CD4-positive, alpha-beta memory T cell (primary cell): ENCODE results near the gene P4HB. TPM values are rescaled to one million over a fixed set of nuclear protein-coding genes. Genes with fewer than 3 reads are reported as not detected.

Experiments
- CTCF ChIA-PET: fragments of 350-600 bp; sonication (Branson Sonifier 250); formaldehyde crosslinking; loops from one replicate; lab custom pipeline; 2021; ENCODE audit warnings: inconsistent platforms; ENCODE audit not compliant: partially characterized antibody; lab: Charles Lee
- POLR2A ChIA-PET: fragments of 350-600 bp; sonication (Branson Sonifier 250); formaldehyde crosslinking; loops from one replicate; lab custom pipeline; 2021; ENCODE audit not compliant: partially characterized antibody; lab: Charles Lee
- DNase-seq, 5 donors: peaks; one replicate each; pipeline versions ENCODE4 v3.0.0 to v3.0.0-alpha.2; 2020 to 2022; ENCODE audit warnings: mixed read lengths in 1 of 5
- H3K27ac ChIP-seq: one replicate; pipeline ENCODE4 v1.7.0; 2013; ENCODE audit warnings: low read depth, low read length
- H3K27me3 ChIP-seq: 2 replicates; pipeline ENCODE4 v1.7.0; 2013; ENCODE audit warnings: mild to moderate bottlenecking, low read length, moderate library complexity; ENCODE audit not compliant: insufficient read depth
- H3K36me3 ChIP-seq: 2 replicates; pipeline ENCODE4 v1.7.0; 2013; ENCODE audit warnings: mild to moderate bottlenecking, low read length, moderate library complexity; ENCODE audit not compliant: insufficient read depth
- H3K4me1 ChIP-seq: 2 replicates; pipeline ENCODE4 v1.7.0; 2013; ENCODE audit warnings: mild to moderate bottlenecking, low read length, moderate library complexity; ENCODE audit not compliant: insufficient read depth
- H3K4me3 ChIP-seq, 2 donors: one replicate each; pipeline ENCODE4 v1.7.0; 2013; ENCODE audit warnings: low read length in 2 of 2, mild to moderate bottlenecking in 1 of 2
- H3K9me3 ChIP-seq, 2 donors: one replicate each; pipeline ENCODE4 v1.7.0; 2013; ENCODE audit warnings: low read length in 2 of 2, control low read depth in 1 of 2; ENCODE audit not compliant: control insufficient read depth in 1 of 2
- H3K27ac Mint-ChIP-seq, 7 donors: one replicate each; pipeline ENCODE4 v1.8.0; 2020 to 2021; ENCODE audit warnings: mixed read lengths in 7 of 7, mild to moderate bottlenecking in 6 of 7, inconsistent platforms in 3 of 7, moderate library complexity in 3 of 7
- H3K27me3 Mint-ChIP-seq, 2 donors: one replicate each; pipeline ENCODE4 v1.8.0; 2020 to 2021; ENCODE audit warnings: mixed read lengths in 2 of 2
- H3K36me3 Mint-ChIP-seq, 2 donors: one replicate each; pipeline ENCODE4 v1.8.0; 2020 to 2021; ENCODE audit warnings: mixed read lengths in 2 of 2, inconsistent platforms in 1 of 2, mild to moderate bottlenecking in 1 of 2
- H3K4me1 Mint-ChIP-seq, 4 donors: one replicate each; pipeline ENCODE4 v1.8.0; 2020 to 2021; ENCODE audit warnings: mixed read lengths in 4 of 4, mild to moderate bottlenecking in 1 of 4
- H3K4me3 Mint-ChIP-seq, 8 donors: one replicate each; pipeline ENCODE4 v1.8.0; 2020 to 2021; ENCODE audit warnings: mixed read lengths in 8 of 8, mild to moderate bottlenecking in 7 of 8, moderate library complexity in 6 of 8, inconsistent platforms in 3 of 8
- H3K9me3 Mint-ChIP-seq, 8 donors: one replicate each; pipeline ENCODE4 v1.8.0; 2020 to 2021; ENCODE audit warnings: mixed read lengths in 8 of 8, mild to moderate bottlenecking in 5 of 8, inconsistent platforms in 3 of 8, moderate library complexity in 1 of 8
- intact Hi-C: fragments of 100-400 bp; cut with micrococcal nuclease; formaldehyde crosslinking; loops from one replicate; pipeline ENCODE4 v1.15.1; 2023
- polyA plus RNA-seq, 2 donors: library from polyadenylated mRNA; unstranded; fragments of 300-500 nt; fragmentation: Illumina TruSeq; gene quantifications; one replicate each; pipeline ENCODE4 v1.2.3, GENCODE V29; 2021
- total RNA-seq, 2 experiments: library from RNA; stranded (reverse); gene quantifications; one replicate each; pipeline ENCODE4 v1.2.3, GENCODE V29; 2021

P4HB gene
- total and polyA plus RNA-seq, 4 experiments from 2014 or later, result 272 to 409 (median 365) TPM

DNA sequence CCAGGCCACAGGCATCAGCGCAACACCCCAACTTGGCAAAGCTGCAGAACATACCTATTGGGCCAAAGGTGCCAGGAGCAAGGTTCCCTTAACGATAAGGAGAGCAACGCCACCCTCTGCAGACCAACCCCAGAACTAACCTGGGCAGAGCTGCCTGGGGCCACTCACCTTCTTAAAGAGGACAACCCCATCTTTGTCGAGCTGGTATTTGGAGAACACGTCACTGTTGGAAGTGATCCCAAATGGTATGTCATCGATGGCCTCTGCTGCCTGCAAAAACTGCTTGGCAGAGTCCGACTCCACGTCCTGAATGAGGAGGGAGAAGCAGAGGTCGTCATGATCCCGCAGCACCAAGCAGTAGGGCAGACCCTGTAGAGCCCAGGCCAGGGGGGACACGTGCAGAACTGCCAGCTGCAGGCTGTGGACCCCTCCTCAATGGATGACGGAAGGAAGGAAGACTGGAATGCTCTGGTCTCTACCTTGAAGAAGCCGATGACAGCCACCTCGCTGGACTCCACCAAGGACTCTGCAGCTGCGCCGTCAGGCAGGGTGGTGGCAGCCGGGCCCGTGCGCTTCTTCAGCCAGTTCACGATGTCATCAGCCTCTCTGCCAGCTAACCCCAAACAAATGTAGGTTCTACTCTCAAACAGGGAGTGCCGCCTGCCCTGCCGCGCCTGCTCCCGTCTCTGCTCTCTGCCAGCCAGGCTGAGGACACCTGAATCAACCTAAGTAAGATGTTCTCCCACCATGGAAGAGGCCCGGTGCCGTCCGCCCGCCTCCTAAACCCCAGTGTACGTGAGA is 5.2 kb downstream of the P4HB start:
- H3K9me3 ChIP-seq, result no peaks in the 10 kb centered on the region
- Mint-ChIP-seq H3K9me3 (no peaks in the 10 kb centered on the region), H3K27ac (peak overlapping the region in 1 of 7 donors; percentile 57), H3K4me3 (no peak overlapping the region), H3K4me1 (peaks cover 4 to 39% (median 9%) of the 10 kb centered on the region in 4 donors), H3K27me3 (no peaks in the 10 kb centered on the region), H3K36me3 (peaks cover 15 to 52% of the 10 kb centered on the region in 2 donors)
- no peak overlapping the region for H3K27ac ChIP-seq
- H3K27me3 ChIP-seq, result no peaks in the 10 kb centered on the region
- CTCF ChIA-PET, result interaction anchor here (1.3 kb wide), 1 partner anchor 175 kb away, joined by 4 read pairs; no protein-coding TSS in a partner anchor
- H3K36me3 ChIP-seq, result peaks cover 46% of the 10 kb centered on the region
- no peak overlapping the region for H3K4me3 ChIP-seq
- DNase-seq, result no peak
- POLR2A ChIA-PET, result interaction anchor here (0.7 to 1.3 kb wide), 5 partner anchors 10 to 284 kb away, joined by 3 to 6 read pairs (median 4); no protein-coding TSS in a partner anchor
- intact Hi-C loops, result no loop called here
- peaks cover 23% of the 10 kb centered on the region for H3K4me1 ChIP-seq

DNA sequence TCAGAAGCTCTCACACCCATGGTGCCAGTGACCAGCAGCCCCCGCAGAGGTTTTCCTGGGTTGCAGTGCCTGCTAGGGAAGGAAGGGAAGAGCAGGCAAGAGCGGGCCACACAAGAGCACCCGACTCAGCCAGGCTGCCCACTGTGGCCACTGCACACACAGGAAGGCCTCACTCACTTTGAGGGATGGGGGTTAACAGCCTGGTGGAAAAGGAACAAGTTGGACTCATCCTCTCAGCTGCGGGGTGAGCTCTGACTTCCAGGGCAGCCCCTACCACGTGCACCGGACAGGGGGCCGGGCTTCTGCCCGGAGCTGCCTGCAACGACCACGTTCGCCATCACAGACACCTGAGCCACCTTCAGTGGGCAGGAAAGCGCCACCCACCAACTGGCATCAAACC is 8.1 kb downstream of the P4HB start:
- Mint-ChIP-seq H3K4me1 (peaks cover 0 to 15% (median under 1%) of the 10 kb centered on the region in 4 donors), H3K4me3 (no peak overlapping the region), H3K9me3 (no peaks in the 10 kb centered on the region), H3K27me3 (no peaks in the 10 kb centered on the region), H3K27ac (no peak overlapping the region), H3K36me3 (peaks cover 11 to 42% of the 10 kb centered on the region in 2 donors)
- no peak overlapping the region for H3K27ac ChIP-seq
- H3K27me3 ChIP-seq, result no peaks in the 10 kb centered on the region
- H3K9me3 ChIP-seq, result no peaks in the 10 kb centered on the region
- intact Hi-C loops, result no loop called here
- no peaks in the 10 kb centered on the region for H3K4me1 ChIP-seq
- CTCF ChIA-PET, result interaction anchor here (0.8 kb wide), 1 partner anchor 15 kb away, joined by 6 read pairs; no protein-coding TSS in a partner anchor
- H3K36me3 ChIP-seq, result peaks cover 43% of the 10 kb centered on the region
- DNase-seq, result no peak
- POLR2A ChIA-PET, result interaction anchor here (1.1 kb wide), 2 partner anchors 9 to 20 kb away, joined by 3 to 4 read pairs; partner anchors contain the start of gene MCRIP1
- no peak overlapping the region for H3K4me3 ChIP-seq

DNA sequence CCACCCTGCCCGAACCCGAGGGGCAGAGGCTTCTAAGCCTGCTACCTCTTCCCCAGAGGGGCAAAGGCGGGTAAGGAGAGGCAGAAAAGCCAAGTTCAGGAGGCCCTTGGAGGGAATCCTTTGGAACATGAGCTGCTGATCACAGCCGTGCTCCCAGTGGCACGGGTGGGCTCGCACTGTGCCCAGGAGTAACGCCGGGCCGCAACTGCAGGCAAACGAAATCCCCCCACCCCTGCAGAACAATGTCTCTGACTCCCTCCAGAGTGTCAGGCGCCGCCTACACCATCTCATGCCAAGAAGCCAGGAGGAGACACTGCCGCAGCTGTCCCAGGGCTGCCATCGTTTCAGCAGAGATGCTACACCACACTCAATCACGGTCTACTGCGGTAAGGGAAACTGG is 8.9 kb downstream of the P4HB start:
- H3K36me3 ChIP-seq, result peaks cover 51% of the 10 kb centered on the region
- H3K4me1 ChIP-seq, result no peaks in the 10 kb centered on the region
- H3K27me3 Mint-ChIP-seq, result no peaks in the 10 kb centered on the region
- intact Hi-C loops, result no loop called here
- H3K27ac Mint-ChIP-seq, result no peak overlapping the region
- no peaks in the 10 kb centered on the region for H3K9me3 ChIP-seq
- H3K4me3 Mint-ChIP-seq, result no peak overlapping the region
- POLR2A ChIA-PET, result interaction anchor here (1.1 kb wide), 1 partner anchor 10 kb away, joined by 4 read pairs; no protein-coding TSS in a partner anchor
- H3K36me3 Mint-ChIP-seq, result peaks cover 11 to 48% of the 10 kb centered on the region in 2 donors
- no peaks in the 10 kb centered on the region for H3K9me3 Mint-ChIP-seq
- H3K27ac ChIP-seq, result no peak overlapping the region
- peaks cover 0 to 13% (median 0%) of the 10 kb centered on the region in 4 donors for H3K4me1 Mint-ChIP-seq
- no peak for DNase-seq
- no peaks in the 10 kb centered on the region for H3K27me3 ChIP-seq
- no peak overlapping the region for H3K4me3 ChIP-seq
- CTCF ChIA-PET, result interaction anchor here (0.8 kb wide), 1 partner anchor 14 kb away, joined by 6 read pairs; no protein-coding TSS in a partner anchor

DNA sequence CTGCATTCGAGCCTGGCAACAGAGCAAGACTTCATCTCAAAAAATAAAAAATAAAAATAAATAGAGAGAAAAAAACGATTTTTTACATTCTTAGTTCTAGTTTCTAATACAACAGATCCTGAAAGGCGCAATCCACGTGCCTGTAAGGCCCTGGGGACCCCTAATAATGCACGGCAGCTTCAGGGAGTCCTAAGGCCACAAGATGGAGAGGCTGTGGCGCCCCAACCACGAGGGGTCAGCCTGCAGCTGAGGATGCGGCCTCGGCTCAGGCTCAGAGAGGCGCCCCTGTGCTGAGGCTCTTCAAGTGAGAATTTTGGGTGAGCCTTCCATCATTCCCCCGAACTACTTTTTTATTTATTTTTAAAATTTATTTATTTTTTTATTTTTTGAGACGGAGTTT is 10.9 kb downstream of the P4HB start:
- no peaks in the 10 kb centered on the region for H3K4me1 ChIP-seq
- no peaks in the 10 kb centered on the region for H3K27me3 ChIP-seq
- peaks cover 0 to 4% (median 0%) of the 10 kb centered on the region in 4 donors for H3K4me1 Mint-ChIP-seq
- ChIA-PET CTCF (no interaction called here), POLR2A (no interaction called here)
- no peaks in the 10 kb centered on the region for H3K9me3 ChIP-seq
- no peak overlapping the region for H3K27ac Mint-ChIP-seq
- H3K36me3 ChIP-seq, result peaks cover 60% of the 10 kb centered on the region
- H3K4me3 ChIP-seq, result no peak overlapping the region
- intact Hi-C loops, result no loop called here
- H3K27ac ChIP-seq, result no peak overlapping the region
- no peak overlapping the region for H3K4me3 Mint-ChIP-seq
- H3K27me3 Mint-ChIP-seq, result no peaks in the 10 kb centered on the region
- DNase-seq, result no peak
- H3K9me3 Mint-ChIP-seq, result no peaks in the 10 kb centered on the region
- H3K36me3 Mint-ChIP-seq, result peaks cover 23 to 52% of the 10 kb centered on the region in 2 donors

DNA sequence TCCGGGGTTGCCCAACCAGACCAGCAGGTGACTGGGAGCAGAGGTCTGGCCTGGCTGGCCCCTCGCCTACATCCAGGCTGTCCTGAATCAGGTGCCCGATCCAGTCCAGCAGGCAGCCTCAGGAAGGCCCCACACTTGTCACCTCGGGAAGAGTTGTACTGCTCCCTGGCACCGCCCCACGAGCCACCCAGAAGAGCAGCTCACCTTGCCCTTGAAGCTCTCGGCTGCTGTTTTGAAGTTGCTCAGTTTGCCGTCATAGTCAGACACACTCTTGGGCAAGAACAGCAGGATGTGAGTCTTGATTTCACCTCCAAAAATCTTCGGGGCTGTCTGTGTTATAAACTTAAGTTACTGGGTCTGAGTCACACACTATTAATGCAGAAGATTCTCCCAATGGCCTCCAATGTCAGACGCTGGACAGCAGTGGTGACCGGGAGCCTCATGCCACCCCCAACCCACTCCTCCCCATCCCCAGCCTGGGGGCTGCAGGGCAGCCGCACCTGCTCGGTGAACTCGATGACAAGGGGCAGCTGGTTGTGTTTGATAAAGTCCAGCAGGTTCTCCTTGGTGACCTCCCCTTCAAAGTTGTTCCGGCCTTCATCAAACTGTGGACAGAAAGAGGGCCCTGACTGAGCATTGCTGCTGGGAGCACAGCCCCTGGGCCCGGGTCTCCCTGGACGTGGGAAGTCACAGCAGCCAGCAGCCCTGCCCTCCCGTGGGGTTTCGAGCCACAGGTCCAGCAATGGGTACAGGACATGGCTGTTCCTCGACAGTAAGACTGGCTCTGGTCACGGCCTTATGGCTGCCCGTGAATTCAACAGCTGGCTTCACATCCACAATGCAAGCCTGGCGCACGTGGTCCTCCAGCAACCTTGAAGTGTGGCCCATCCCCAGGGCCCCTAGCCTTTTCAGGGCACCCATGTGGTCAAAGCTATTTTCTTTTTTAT is 13.3 kb downstream of the P4HB start:
- H3K4me3 Mint-ChIP-seq, result no peak overlapping the region
- H3K27ac Mint-ChIP-seq, result no peak overlapping the region
- H3K27me3 Mint-ChIP-seq, result no peaks in the 10 kb centered on the region
- Histone ChIP-seq H3K36me3 (peaks cover 50% of the 10 kb centered on the region), H3K9me3 (no peaks in the 10 kb centered on the region), H3K27me3 (no peaks in the 10 kb centered on the region), H3K4me1 (no peaks in the 10 kb centered on the region), H3K27ac (no peak overlapping the region), H3K4me3 (no peak overlapping the region)
- H3K4me1 Mint-ChIP-seq, result no peaks in the 10 kb centered on the region
- ChIA-PET CTCF (no interaction called here), POLR2A (interaction anchor here (0.6 to 0.9 kb wide), 2 partner anchors 14 to 112 kb away, joined by 3 read pairs; partner anchors contain the start of gene MCRIP1)
- DNase-seq, result no peak
- intact Hi-C loops, result no loop called here
- peaks cover 26 to 42% of the 10 kb centered on the region in 2 donors for H3K36me3 Mint-ChIP-seq
- H3K9me3 Mint-ChIP-seq, result peaks cover 0 to 2% (median 0%) of the 10 kb centered on the region in 8 donors

DNA sequence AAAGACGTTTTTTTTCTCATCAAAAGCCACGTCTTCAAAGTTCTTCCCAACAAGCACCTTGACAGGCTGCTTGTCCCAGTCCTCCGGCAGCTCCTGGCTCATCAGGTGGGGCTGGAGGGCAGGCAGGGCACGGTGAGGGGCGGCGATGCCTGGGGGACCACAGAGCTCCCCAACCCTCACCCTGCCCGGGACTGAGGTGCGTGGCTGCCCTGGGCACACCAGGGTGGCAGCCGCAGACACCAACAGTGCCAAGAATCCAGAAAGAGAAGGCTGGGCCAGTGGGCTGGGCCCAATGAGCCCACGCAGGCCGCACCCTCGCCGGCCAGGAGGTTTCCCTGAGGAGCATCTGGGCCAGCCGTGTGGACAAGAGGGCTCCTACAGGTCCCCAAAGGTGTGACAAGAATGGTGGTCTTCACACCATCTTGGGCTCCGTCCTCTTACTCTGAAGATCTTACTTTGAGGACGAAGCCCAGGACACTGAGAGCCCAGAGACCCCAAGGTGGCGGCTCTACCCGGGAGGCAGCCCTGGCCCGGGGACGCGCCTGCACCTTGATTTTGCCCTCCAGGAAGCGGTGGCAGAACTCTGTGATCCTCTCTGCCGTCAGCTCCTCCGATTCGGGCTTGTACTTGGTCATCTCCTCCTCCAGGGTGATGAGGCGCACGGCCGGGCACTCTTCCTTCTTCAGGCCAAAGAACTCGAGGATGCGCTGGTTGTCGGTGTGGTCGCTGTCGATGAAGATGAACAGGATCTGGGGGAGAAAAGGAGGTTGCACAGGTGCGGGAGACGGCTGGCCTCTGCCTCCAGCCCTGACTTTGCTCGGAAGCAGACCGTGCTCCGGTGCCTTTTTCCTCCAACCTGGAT is 14.2 kb downstream of the P4HB start:
- H3K27ac Mint-ChIP-seq, result no peak overlapping the region
- H3K4me1 Mint-ChIP-seq, result no peaks in the 10 kb centered on the region
- H3K27me3 Mint-ChIP-seq, result no peaks in the 10 kb centered on the region
- no peaks in the 10 kb centered on the region for H3K4me1 ChIP-seq
- no peaks in the 10 kb centered on the region for H3K27me3 ChIP-seq
- no peaks in the 10 kb centered on the region for H3K9me3 ChIP-seq
- no peak for DNase-seq
- intact Hi-C loops, result no loop called here
- peaks cover 19 to 33% of the 10 kb centered on the region in 2 donors for H3K36me3 Mint-ChIP-seq
- no peak overlapping the region for H3K27ac ChIP-seq
- no peak overlapping the region for H3K4me3 Mint-ChIP-seq
- H3K36me3 ChIP-seq, result peaks cover 41% of the 10 kb centered on the region
- POLR2A ChIA-PET, result interaction anchor here (1.7 kb wide), 1 partner anchor 9 kb away, joined by 4 read pairs; no protein-coding TSS in a partner anchor
- CTCF ChIA-PET, result no interaction called here
- peaks cover 0 to 2% (median 0%) of the 10 kb centered on the region in 8 donors for H3K9me3 Mint-ChIP-seq
- no peak overlapping the region for H3K4me3 ChIP-seq
